GM15510 (cell line): Measurements from ENCODE around the gene APIP.

ENCODE experiments used
- POLR2A ChIP-seq: IDR thresholded peaks from 3 replicates; pipeline ENCODE4 v1.6.1; 2011; ENCODE audit warnings: borderline replicate concordance; ENCODE audit not compliant: insufficient read length; ENCODE audit errors: extremely low read depth

Gene APIP

DNA sequence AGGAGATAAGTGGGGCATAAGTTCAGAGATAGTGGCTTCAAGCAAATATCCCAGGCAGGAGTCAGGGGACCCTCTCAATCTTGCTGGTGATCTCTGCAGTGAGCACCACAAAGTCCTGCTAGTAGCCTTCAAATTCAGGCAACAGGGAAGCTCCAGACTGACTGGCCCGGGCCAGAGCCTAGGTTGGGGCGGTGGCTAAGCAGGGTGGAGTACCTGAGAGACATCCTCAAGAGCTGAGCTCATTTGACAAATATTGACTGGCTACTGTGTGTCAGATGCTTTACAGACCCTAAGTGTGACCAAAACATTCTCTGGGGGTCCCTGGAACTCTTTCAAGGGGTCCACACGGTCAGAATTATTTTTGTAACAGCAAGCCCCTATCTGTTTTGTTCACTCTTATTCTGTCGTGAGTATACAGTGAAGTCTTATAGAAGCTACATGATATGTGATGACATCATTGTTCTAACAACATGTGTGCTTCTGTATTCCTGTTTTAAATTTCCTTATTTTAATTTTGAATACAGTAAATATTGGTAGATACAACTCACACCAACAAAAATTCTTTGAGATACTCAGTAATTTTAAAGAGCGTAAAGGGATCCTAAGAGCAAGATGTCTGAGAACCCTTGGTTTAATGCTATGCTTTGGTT, 71.6 kb downstream of the APIP start:
- no peak for TF ChIP-seq POLR2A

- TF ChIP-seq POLR2A, result no peak
Observed at GRCh38 chr11:34843271-34843670, 72.9 kb downstream of the APIP start.

DNA sequence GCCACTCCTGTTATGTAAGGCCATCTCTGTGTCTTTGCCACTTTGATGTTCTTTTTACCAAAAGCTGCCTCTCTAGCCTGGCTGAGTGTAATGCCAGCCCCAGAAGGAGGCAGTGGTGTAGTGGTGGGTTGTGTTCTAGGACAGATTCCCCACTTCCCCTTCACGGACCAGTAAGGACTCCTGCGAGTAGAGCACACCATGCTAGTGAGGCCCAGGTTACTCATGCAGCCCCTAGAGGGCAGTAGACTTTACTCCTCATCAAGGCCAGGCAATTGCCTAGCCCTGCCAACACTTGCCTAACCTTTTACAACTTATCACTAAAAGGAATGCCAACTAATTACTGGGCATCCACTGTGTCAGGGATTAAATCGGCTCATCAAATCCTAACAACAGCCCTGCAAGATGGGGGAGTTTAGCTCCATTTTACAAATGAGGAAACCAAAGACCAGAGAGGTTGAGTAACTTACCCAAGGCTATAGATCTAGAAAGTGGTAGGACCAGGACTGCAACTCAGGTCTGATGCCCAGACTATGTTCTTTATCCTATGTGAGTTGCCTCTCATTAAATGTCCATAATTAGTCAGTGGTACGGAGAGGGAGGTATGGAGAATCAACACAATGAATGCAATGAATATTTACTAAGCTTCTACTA, 75.3 kb downstream of the APIP start:
- TF ChIP-seq POLR2A, result no peak

DNA sequence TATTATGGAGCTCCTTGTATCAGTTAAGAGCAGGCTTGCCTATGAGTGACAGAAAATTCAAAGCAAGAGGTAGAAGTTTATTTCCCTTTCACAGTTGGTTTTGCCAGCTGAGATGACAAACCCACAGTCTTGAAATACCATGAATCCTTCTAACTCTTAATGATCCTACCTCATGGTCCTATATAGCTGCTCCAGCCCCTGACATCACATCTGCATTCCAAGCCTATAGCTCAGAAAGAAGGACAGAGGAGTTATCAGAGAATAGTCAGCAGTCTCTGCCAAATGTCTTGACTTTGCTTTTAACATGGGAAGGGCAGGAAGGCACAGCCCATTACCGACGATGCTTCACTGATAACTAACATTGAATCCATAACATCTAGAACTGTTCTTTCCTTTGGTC, 76.2 kb downstream of the APIP start:
- TF ChIP-seq POLR2A, result no peak

- no peak for TF ChIP-seq POLR2A
Observed at GRCh38 chr11:34836958-34837856, 79.0 kb downstream of the APIP start.

GRCh38 chr11:34833602-34834001, 82.6 kb downstream of the APIP start:
- no peak for TF ChIP-seq POLR2A
